HG03025 (cell line): Measurements from ENCODE around the gene MUC6.
"Not testable (repeated sequence)": the region's sequence is repeated elsewhere in the genome, so short reads cannot be mapped to it uniquely, and the experiment has no call there.

Experiments
- ATAC-seq: cut with Tn5 transposase; IDR thresholded peaks from one replicate; pipeline ENCODE4 v1.9.1; 2021; ENCODE audit warnings: mild to moderate bottlenecking, moderate library complexity; ENCODE audit not compliant: unreplicated experiment, low FRiP score

The MUC6 gene

GRCh38 chr11:991034-991433 lies 45.5 kb downstream of the MUC6 start:
- ATAC-seq: no peak

DNA sequence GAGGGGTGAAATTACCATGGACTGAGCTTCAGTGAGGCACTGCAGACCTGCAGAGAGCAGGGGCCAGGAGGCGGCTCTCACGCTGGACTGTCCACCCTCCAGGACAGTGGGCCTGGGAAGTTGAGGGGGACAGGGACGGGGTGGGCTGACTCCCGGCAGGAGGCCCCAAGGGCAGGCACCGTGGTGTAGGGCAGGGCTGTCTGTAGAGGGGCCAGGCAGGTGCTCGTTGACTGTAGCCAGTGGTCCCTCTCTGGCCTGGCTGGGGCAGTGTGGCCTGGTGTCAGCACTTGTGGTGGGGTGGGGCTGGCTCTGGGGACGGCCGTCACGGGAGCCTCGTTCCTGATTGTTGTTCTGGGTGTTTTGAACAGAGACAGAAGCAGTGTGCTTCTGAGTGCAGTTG lies 46.4 kb downstream of the MUC6 start:
- ATAC-seq: no peak

DNA sequence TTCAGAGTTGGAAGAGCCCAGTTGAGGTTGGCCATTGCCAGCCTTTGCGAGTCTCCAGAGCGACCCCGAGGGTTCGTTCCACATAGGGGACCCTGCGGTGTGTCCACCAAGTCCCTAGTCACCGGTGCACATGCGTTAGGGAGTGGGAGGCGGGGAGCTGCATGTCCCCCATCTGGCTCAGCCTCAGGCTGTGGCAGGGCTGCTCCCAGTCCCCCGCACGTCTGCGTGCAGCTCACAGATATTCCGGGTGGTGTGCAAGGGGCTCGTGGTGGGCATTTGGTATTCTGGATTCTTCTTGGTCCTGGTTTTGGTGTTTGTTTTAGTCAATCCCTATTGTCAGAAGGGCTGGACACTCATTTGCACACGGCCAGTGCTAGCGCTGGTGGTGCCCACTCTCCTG lies 48.8 kb downstream of the MUC6 start:
- no peak for ATAC-seq

DNA sequence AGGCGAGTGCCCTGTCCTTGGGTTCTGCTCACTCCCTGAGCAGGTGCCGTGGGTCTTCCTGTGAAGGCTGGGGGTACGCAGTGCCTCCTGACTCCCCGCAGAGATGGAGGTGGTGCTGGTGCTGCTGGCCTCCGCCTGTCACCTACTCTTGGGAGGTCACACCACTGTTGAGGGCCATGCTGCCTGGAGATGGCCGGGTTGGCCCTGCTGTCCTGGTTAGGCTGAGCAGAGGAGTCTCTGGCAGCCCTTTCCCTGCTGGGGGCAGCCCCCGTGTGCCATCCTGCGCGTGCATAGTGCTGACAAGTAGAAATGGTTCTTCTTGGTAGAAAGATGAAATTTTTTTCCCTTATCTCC lies 49.6 kb downstream of the MUC6 start:
- ATAC-seq: no peak

GRCh38 chr11:986270-986951 lies 50.1 kb downstream of the MUC6 start:
- ATAC-seq: no peak

DNA sequence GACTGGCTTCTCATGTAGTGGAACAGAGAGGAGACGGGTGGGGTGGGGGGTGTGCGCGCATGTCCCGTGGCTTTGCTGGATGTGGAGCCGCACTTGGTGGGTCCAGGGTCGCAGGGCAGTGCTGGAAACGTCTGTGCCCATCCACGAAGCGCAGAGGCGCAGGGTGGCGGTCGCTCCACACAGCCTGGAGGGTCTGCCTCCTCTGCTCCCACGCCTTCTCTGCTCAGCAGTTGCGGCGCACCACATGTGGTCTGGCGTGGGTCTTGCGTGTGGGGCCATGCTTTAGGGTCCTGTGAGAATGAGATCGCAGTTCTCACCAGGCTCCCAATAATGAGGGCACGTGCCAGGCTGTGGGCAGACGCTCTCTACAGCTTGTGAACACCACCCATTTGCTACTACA lies 50.7 kb downstream of the MUC6 start:
- ATAC-seq: no peak

DNA sequence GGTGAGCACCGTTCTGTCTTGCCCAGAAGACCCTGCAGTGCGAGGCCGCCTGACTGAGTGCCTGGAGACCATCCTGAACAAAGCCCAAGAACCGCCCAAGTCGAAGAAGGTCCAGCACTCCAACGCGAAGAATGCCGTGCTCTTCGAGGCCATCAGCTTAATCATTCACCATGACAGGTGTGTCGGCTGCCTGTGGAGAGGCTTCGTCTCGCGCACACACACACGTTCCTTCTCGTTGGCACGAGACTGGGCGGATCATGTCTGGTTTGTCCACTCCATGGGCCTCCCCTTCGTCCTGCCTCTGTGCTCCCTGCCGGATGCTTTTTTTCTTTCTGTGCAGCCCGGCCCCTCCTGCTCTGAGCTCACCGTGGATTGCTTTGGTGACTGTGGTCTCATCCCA lies 51.1 kb downstream of the MUC6 start:
- no peak for ATAC-seq

DNA sequence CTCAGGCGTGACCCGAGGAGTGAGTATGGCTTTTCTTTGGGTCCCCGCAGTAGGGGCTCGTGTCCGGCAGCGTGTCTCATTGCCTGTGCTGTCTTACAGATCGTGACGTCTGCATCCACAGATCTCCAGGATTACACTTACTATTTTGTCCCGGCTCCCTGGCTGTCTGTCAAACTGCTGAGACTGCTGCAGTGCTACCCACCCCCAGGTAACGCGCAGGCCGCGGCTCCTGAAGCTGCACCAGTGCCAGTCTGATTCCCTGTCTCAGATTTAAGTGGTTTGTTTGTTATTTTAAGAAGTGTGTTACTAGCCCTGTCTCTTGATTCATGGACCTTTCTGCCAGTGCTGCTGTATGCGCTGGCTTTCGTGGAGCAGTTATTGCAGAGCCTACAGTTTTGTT lies 52.0 kb downstream of the MUC6 start:
- ATAC-seq: no peak

GRCh38 chr11:981764-982163 lies 54.8 kb downstream of the MUC6 start:
- no peak for ATAC-seq

DNA sequence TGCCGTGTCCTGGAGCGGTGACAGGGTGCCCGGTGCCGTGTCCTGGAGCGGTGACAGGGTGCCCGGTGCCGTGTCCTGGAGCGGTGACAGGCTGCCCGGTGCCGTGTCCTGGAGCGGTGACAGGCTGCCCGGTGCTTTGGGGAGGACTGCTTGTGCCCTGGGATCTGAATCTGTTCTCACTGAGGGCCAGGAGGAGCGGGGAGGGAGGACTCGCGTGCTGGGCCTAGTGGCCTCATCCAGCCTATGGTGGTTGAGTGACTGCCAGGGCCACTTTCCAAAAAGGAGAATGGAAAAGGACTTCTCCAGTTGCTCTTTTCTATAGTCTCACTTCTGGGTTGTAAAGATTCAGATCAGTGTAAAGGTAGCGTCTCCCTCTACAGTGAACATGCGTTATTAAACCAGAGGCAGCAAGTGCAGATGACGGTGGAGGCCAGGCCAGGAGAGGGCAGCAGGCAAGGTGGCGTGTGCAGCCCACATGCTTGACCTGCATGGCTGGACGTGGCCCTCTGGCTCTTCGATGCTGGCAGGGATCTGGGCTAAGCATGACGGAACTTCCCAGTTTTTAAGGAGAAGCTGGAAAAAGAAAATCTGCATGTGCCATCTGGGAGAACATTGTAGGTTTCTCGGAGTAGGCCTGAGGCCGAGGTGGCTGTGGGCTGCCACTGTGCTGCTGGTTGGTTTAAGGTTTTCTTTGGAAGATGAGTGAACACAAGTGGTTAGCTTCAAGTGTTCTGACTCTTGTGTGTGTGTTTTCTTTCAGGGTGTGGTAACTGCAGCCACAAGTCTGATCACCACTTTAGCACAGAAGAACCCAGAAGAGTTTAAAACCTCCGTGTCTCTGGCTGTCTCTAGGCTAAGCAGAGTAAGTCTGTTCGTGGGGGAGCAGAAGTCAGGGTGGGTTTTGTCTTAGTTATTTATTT lies 55.8 kb downstream of the MUC6 start:
- no peak for ATAC-seq

- no peak for ATAC-seq
Observed at GRCh38 chr11:978781-979180, 57.7 kb downstream of the MUC6 start.

DNA sequence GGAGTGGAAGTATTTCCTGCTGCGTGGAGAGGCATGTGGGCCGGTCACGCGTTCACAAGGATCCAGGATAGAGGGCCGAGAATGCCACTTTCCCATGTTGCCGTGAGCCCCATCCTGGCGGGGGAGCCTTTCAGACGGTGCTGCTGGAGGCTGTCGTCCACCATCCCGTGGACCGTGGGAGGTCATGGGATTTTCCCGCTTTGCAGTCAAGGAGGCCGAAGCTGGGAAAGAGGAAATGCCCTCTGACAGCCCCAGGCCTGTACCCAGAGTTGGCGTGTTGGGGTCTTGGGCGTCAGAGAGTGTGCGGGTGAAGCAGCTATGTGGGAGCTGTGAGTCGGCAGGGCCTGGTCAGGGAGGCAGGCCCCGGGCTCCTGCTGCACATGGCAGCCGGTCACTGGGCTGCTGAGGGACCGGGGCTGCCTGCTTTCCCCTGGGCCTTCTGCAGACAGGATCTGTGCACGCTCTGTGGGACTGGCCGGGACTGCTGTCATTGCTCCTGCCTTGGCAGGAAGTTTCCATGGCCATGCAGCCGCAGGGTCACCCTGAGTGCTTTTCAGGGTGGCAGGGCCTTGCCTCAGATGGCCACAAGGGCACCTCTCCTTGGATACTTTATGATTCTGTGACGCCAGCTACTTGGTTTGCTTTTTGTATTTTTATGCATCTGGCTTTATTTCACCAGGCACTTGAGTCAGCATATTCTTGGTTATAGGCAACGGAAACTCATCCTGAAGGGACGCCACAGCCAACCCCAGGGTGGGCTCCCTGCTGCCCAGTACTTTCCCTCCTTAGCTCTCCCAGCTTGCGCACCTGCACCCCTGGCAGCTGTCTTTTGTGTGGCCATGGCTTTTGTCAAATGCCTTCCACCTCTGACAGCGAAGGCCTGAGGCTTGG lies 58.4 kb downstream of the MUC6 start:
- no peak for ATAC-seq

DNA sequence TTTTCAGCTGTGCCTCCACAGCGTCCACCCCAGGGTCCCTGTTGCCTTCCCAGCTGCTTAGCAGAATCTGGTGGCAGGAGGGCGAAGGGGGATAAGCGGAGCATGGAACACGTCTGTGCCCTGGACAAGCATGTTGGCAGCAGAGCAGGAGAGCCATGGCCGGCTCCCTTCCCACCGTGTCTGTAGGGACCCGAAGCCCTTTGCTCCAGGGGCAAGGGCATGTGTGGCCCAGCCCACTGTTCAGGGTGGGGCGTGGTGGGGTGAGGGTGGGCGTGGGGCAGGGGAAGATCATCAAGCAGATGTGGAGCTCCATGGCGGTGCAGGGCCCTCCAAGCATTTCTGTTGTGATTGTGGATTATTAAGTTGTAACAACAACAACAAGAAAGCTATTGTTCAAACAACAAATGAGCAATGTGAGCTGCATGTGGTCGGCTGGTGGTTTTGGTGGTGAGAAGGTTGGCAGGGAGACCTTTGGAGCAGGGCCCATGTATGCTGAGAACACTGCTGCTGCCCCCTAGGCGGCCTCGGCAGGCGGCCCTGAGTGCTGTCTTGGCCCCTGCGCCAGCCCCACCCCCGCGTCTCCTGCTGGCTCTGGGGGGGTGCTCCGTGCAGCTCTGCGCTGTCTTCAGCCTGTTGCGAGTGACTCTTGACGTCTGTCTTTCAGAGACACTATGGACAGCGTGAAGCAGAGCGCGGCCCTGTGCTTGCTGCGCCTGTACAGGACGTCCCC lies 59.9 kb downstream of the MUC6 start:
- no peak for ATAC-seq

- no peak for ATAC-seq
Observed at GRCh38 chr11:975827-976226, 60.7 kb downstream of the MUC6 start.

DNA sequence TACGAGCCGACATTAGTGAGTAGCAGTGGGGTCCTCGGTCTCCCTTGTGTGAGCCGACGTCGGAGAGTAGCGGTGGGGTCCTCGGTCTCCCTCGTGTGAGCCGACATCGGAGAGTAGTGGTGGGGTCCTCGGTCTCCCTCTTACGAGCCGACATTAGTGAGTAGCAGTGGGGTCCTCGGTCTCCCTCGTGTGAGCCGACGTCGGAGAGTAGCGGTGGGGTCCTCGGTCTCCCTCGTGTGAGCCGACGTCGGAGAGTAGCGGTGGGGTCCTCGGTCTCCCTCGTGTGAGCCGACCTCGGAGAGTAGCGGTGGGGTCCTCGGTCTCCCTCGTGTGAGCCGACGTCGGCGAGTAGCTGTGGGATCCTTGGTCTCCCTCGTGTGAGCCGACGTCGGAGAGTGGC lies 61.1 kb downstream of the MUC6 start:
- ATAC-seq: not testable (repeated sequence)

- ATAC-seq: no peak
Observed at GRCh38 chr11:973237-973636, 63.3 kb downstream of the MUC6 start.

- ATAC-seq: no peak
Observed at GRCh38 chr11:972523-973211, 63.9 kb downstream of the MUC6 start.

DNA sequence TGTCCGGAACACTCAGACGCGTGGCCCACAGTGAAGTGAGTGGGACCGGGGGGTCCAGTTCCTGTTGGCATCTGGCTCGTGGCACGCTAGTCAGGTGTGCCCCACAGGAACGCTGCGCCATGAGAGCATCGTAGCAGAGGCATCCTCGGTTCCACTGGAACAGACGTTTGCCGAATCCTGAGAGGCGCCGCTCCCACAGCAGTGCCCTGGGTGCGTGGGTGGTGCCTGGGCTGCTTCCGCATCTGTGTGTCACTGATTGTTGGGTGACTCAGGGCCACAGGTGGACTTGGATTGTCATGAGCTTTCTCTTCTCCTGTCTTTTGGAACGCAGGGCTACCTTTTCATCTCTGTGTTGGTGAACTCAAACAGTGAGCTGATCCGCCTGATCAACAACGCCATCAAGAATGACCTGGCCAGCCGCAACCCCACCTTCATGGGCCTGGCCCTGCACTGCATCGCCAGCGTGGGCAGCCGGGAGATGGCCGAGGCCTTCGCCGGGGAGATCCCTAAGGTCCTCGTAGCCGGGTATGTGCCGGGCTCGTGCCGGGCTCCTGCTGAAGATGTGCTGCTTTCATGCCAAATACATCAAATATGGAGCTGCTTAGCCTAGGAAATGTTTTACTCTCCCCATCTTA lies 64.7 kb downstream of the MUC6 start:
- ATAC-seq: no peak

DNA sequence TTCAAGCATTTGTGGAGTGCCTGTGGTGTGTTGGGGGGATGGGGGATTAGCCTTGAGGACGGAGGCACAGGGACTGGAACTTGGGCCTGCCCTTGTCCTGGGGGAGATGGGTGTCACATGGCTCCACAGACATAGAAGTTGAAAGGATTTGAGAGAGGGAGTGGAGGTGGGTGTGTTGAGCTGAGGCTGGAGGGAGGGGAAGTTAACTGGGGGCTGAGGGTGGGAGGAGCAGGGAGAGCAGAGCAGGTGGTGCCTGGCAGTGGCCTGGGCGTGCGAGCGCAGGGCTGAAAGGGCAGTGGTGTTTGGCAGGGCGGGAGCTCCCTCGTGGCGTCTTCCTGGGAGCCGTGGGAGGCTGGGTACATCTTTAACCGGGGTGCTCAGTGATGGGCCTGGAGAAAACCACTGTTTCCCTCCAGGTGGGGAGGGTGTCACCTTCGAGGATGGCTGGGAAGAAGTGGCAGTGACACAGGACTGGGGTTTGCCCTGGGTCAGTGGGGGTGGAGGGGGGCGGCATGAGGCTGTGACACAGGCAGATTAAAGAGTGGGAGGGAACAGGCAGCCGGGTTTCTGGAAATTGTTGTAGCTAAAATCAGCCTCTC lies 65.3 kb downstream of the MUC6 start:
- ATAC-seq: no peak
